ENCODE measurements around the gene PALM2AKAP2.

PALM2AKAP2 gene

GRCh38 chr9:109813303-109813702 is 33.3 kb downstream of the PALM2AKAP2 start:
- no peak for DNase-seq
- Histone ChIP-seq H3K4me3 (ENCODE audit: low read depth, low read length) (no peak overlapping the region), H3K9me3 (ENCODE audit: severe bottlenecking) (no peaks in the 10 kb centered on the region), H3K36me3 (no peaks in the 10 kb centered on the region), H3K27me3 (ENCODE audit: insufficient read depth, low read depth, severe bottlenecking) (peaks cover 100% of the 10 kb centered on the region), H3K27ac (no peak overlapping the region)
- no peak for TF ChIP-seq CTCF (IDR thresholded peaks at IDR 0.05; ENCODE audit: low read depth, low read length)

GRCh38 chr9:109813829-109814228 is 33.8 kb downstream of the PALM2AKAP2 start:
- DNase-seq: no peak
- no peak for TF ChIP-seq CTCF (IDR thresholded peaks at IDR 0.05; ENCODE audit: low read depth, low read length)
- Histone ChIP-seq H3K27me3 (ENCODE audit: insufficient read depth, low read depth, severe bottlenecking) (peaks cover 100% of the 10 kb centered on the region), H3K36me3 (no peaks in the 10 kb centered on the region), H3K4me3 (ENCODE audit: low read depth, low read length) (no peak overlapping the region), H3K9me3 (ENCODE audit: severe bottlenecking) (no peaks in the 10 kb centered on the region), H3K27ac (no peak overlapping the region)

- Histone ChIP-seq H3K4me3 (ENCODE audit: low read depth, low read length) (no peak overlapping the region), H3K9me3 (ENCODE audit: severe bottlenecking) (no peaks in the 10 kb centered on the region), H3K27ac (no peak overlapping the region), H3K36me3 (no peaks in the 10 kb centered on the region), H3K27me3 (ENCODE audit: insufficient read depth, low read depth, severe bottlenecking) (peaks cover 98% of the 10 kb centered on the region)
- TF ChIP-seq CTCF (IDR thresholded peaks at IDR 0.05; ENCODE audit: low read depth, low read length): no peak
- DNase-seq: no peak
Measured at GRCh38 chr9:109815366-109815947, 35.5 kb downstream of the PALM2AKAP2 start.

- no peaks in the 10 kb centered on the region for H3K36me3 ChIP-seq
- no peak for DNase-seq
- no peak overlapping the region for H3K27ac ChIP-seq
- no peak overlapping the region for H3K4me3 ChIP-seq (ENCODE audit: low read depth, low read length)
- H3K27me3 ChIP-seq (ENCODE audit: insufficient read depth, low read depth, severe bottlenecking): peaks cover 98% of the 10 kb centered on the region
- no peaks in the 10 kb centered on the region for H3K9me3 ChIP-seq (ENCODE audit: severe bottlenecking)
- no peak for TF ChIP-seq CTCF (IDR thresholded peaks at IDR 0.05; ENCODE audit: low read depth, low read length)
Measured at GRCh38 chr9:109816490-109816889, 36.5 kb downstream of the PALM2AKAP2 start.

GRCh38 chr9:109817146-109817845 is 37.3 kb downstream of the PALM2AKAP2 start:
- peaks cover 95% of the 10 kb centered on the region for H3K27me3 ChIP-seq (ENCODE audit: insufficient read depth, low read depth, severe bottlenecking)
- H3K4me3 ChIP-seq (ENCODE audit: low read depth, low read length): no peak overlapping the region
- no peak for DNase-seq
- no peak for TF ChIP-seq CTCF (IDR thresholded peaks at IDR 0.05; ENCODE audit: low read depth, low read length)
- H3K36me3 ChIP-seq: no peaks in the 10 kb centered on the region
- H3K27ac ChIP-seq: no peak overlapping the region
- no peaks in the 10 kb centered on the region for H3K9me3 ChIP-seq (ENCODE audit: severe bottlenecking)

All from WERI-Rb-1 (cell line).